OCI-LY7 (cell line): Measurements from ENCODE around the gene GSE1. TPM values are rescaled to one million over a fixed set of nuclear protein-coding genes. Genes with fewer than 3 reads are reported as not detected.

Experiments
- BruUV-seq: library from RNA; stranded (reverse); fragments of 400-500 nt; replicated peaks from 2 replicates; lab custom pipeline; 2021; lab: Mats Ljungman, UMichigan
- CTCF ChIA-PET: fragments of 300-600 bp; sonication (Branson Sonifier 250); formaldehyde crosslinking; loops from one replicate; lab custom pipeline; 2022; ENCODE audit warnings: antibody characterized with exemption; ENCODE audit not compliant: unreplicated experiment; lab: Charles Lee
- POLR2A ChIA-PET: fragments of 300-600 bp; sonication (Branson Sonifier 250); formaldehyde crosslinking; loops from one replicate; lab custom pipeline; 2022; ENCODE audit warnings: antibody characterized with exemption; lab: Charles Lee
- DNase-seq: peaks from one replicate; pipeline ENCODE4 v3.0.0-alpha.2; 2015; ENCODE audit warnings: low spot score
- H2AFZ ChIP-seq: fragments of 200-600 bp; sonication (generic), shearing (Covaris generic); 2 replicates; pipeline ENCODE4 v1.6.1; 2014; ENCODE audit warnings: mild to moderate bottlenecking, antibody characterized with exemption, low read length, moderate library complexity
- H3K27ac ChIP-seq: fragments of 200-600 bp; sonication (generic); 2 replicates; pipeline ENCODE4 v1.5.1; 2014; ENCODE audit warnings: mixed run types, low read depth, mild to moderate bottlenecking, moderate library complexity, low read length, inconsistent platforms; ENCODE audit not compliant: poor library complexity, severe bottlenecking
- H3K36me3 ChIP-seq: fragments of 200-600 bp; sonication (generic); 2 replicates; pipeline ENCODE4 v1.6.1; 2014; ENCODE audit warnings: mild to moderate bottlenecking, antibody characterized with exemption, low read length, moderate library complexity, mixed read lengths; ENCODE audit not compliant: insufficient read depth
- H3K4me1 ChIP-seq: fragments of 200-600 bp; sonication (generic); 2 replicates; pipeline ENCODE4 v1.5.1; 2014; ENCODE audit warnings: mild to moderate bottlenecking, low read length; ENCODE audit not compliant: insufficient read depth, poor library complexity, severe bottlenecking
- H3K4me2 ChIP-seq: fragments of 200-600 bp; sonication (generic); 2 replicates; pipeline ENCODE4 v1.6.1; 2014; ENCODE audit warnings: mild to moderate bottlenecking, low read length
- H3K4me3 ChIP-seq: fragments of 200-600 bp; sonication (generic); 2 replicates; pipeline ENCODE4 v1.5.1; 2014; ENCODE audit warnings: mild to moderate bottlenecking, low read depth, low read length; ENCODE audit not compliant: poor library complexity, severe bottlenecking
- H3K79me2 ChIP-seq: fragments of 200-600 bp; sonication (generic); 2 replicates; pipeline ENCODE4 v1.6.1; 2016; ENCODE audit warnings: low read depth, mild to moderate bottlenecking, low read length, moderate library complexity, mixed read lengths; ENCODE audit not compliant: insufficient read depth
- H3K9me2 ChIP-seq: fragments of 200-600 bp; sonication (generic); 2 replicates; pipeline ENCODE4 v1.6.1; 2016; ENCODE audit warnings: mild to moderate bottlenecking, low read length, mixed read lengths; ENCODE audit not compliant: insufficient read depth
- H3K9me3 ChIP-seq: fragments of 200-600 bp; sonication (generic); 2 replicates; pipeline ENCODE4 v1.6.1; 2014; ENCODE audit warnings: mild to moderate bottlenecking, mixed run types, low read length, mixed read lengths
- H4K20me1 ChIP-seq: fragments of 200-600 bp; sonication (generic); 2 replicates; pipeline ENCODE4 v1.6.1; 2014; ENCODE audit warnings: mild to moderate bottlenecking, antibody characterized with exemption, low read length, moderate library complexity, mixed read lengths; ENCODE audit not compliant: insufficient read depth
- CTCF ChIP-seq: fragments of 200-600 bp; sonication (generic); conservative IDR thresholded peaks from 2 replicates; pipeline ENCODE4 v1.5.1; 2014; ENCODE audit warnings: mild to moderate bottlenecking, antibody characterized with exemption, low read length, moderate library complexity, mixed read lengths
- EZH2phosphoT487 ChIP-seq: fragments of 200-600 bp; sonication (generic); IDR thresholded peaks from 2 replicates; pipeline ENCODE4 v1.6.1; 2018; ENCODE audit warnings: low read depth, borderline replicate concordance, mild to moderate bottlenecking, mixed run types, antibody characterized with exemption, low read length, moderate library complexity, mixed read lengths
- intact Hi-C: fragments of 100-400 bp; cut with micrococcal nuclease; formaldehyde crosslinking; loops from one replicate; pipeline ENCODE4 v1.10.0; 2022; ENCODE audit not compliant: unreplicated experiment
- total RNA-seq, 2 experiments: library from RNA; depleted of rRNA in 1 of 2; stranded (reverse); fragments of >200 nt in 1 of 2; shearing (Covaris generic) in 1 of 2; gene quantifications; 2 replicates each; pipeline ENCODE4 v1.2.3, GENCODE V29; 2014 to 2022

The GSE1 gene
- total RNA-seq, 2 experiments from 2014 or later, result 30.9 to 66.6 TPM

GRCh38 chr16:85564277-85565051, 48.7 kb upstream of the GSE1 start:
- no peaks in the 10 kb centered on the region for H3K9me3 ChIP-seq
- H2AFZ ChIP-seq, result no peak overlapping the region
- H3K4me1 ChIP-seq, result peaks cover 5% of the 10 kb centered on the region
- H3K27ac ChIP-seq, result no peak overlapping the region
- H3K9me2 ChIP-seq, result no peaks in the 10 kb centered on the region
- ChIA-PET CTCF (no interaction called here), POLR2A (no interaction called here)
- H3K36me3 ChIP-seq, result no peaks in the 10 kb centered on the region
- no peak overlapping the region for H3K4me3 ChIP-seq
- no peak for DNase-seq
- H4K20me1 ChIP-seq, result peaks cover 6% of the 10 kb centered on the region; the same call in 1 of the 2 replicates
- no peak overlapping the region for H3K4me2 ChIP-seq
- intact Hi-C loops, result no loop called here
- no peaks in the 10 kb centered on the region for H3K79me2 ChIP-seq
- TF ChIP-seq CTCF (peak; percentile 78), EZH2phosphoT487 (no peak)
- BruUV-seq, result no TSS peak

GRCh38 chr16:85565340-85565739, 47.8 kb upstream of the GSE1 start:
- no peak overlapping the region for H3K4me2 ChIP-seq
- peaks cover 14% of the 10 kb centered on the region for H3K4me1 ChIP-seq
- H3K4me3 ChIP-seq, result no peak overlapping the region
- intact Hi-C loops, result no loop called here
- no peaks in the 10 kb centered on the region for H3K9me3 ChIP-seq
- no peaks in the 10 kb centered on the region for H3K36me3 ChIP-seq
- H4K20me1 ChIP-seq, result peaks cover 6% of the 10 kb centered on the region; the same call in 1 of the 2 replicates
- BruUV-seq, result no TSS peak
- H3K79me2 ChIP-seq, result no peaks in the 10 kb centered on the region
- no peak overlapping the region for H2AFZ ChIP-seq
- TF ChIP-seq CTCF (no peak), EZH2phosphoT487 (no peak)
- no peak for DNase-seq
- no peaks in the 10 kb centered on the region for H3K9me2 ChIP-seq
- no peak overlapping the region for H3K27ac ChIP-seq
- ChIA-PET CTCF (no interaction called here), POLR2A (no interaction called here)
